GM21447 (cell line): ENCODE results near the gene PTPN21.

Experiments
- ATAC-seq: cut with Tn5 transposase; IDR thresholded peaks from one replicate; pipeline ENCODE4 v1.9.1; 2021; ENCODE audit not compliant: unreplicated experiment

Gene PTPN21

GRCh38 chr14:88554457-88555286 lies at the start of gene PTPN21:
Gene PTPN21, minus strand, starts transcription at chr14:88555007. Its CDS starts 4,590 bp downstream, at chr14:88550417.
- ATAC-seq: peak; percentile 48

- no peak for ATAC-seq
Measured at GRCh38 chr14:88604212-88604611, 49.4 kb upstream of the PTPN21 start.

- ATAC-seq: peak; percentile 95
Measured at GRCh38 chr14:88599761-88600439, 45.1 kb upstream of the PTPN21 start.

- no peak for ATAC-seq
Measured at GRCh38 chr14:88599326-88599725, 44.5 kb upstream of the PTPN21 start.

- ATAC-seq: no peak
Measured at GRCh38 chr14:88598097-88598675, 43.4 kb upstream of the PTPN21 start.

GRCh38 chr14:88597601-88598000 lies 42.8 kb upstream of the PTPN21 start:
- no peak for ATAC-seq

GRCh38 chr14:88597038-88597437 lies 42.2 kb upstream of the PTPN21 start:
- ATAC-seq: no peak

- ATAC-seq: no peak
Measured at GRCh38 chr14:88592031-88592430, 37.2 kb upstream of the PTPN21 start.

- no peak for ATAC-seq
Measured at GRCh38 chr14:88590173-88590572, 35.4 kb upstream of the PTPN21 start.

- no peak for ATAC-seq
Measured at GRCh38 chr14:88588081-88588480, 33.3 kb upstream of the PTPN21 start.

GRCh38 chr14:88584451-88584850 lies 29.6 kb upstream of the PTPN21 start:
- no peak for ATAC-seq

GRCh38 chr14:88576222-88576621 lies 21.4 kb upstream of the PTPN21 start:
- ATAC-seq: no peak

GRCh38 chr14:88572117-88572516 lies 17.3 kb upstream of the PTPN21 start:
- ATAC-seq: no peak

GRCh38 chr14:88568196-88568595 lies 13.4 kb upstream of the PTPN21 start:
- ATAC-seq: no peak

GRCh38 chr14:88565427-88565826 lies 10.6 kb upstream of the PTPN21 start:
- ATAC-seq: no peak

- no peak for ATAC-seq
Measured at GRCh38 chr14:88563845-88564244, 9.0 kb upstream of the PTPN21 start.

- ATAC-seq: peak; percentile 92
Measured at GRCh38 chr14:88562831-88563686, 8.3 kb upstream of the PTPN21 start, which contains the start of gene ZC3H14. Gene ZC3H14, plus strand, starts transcription at chr14:88563037. Its CDS starts 97 bp downstream, at chr14:88563134.

GRCh38 chr14:88562532-88562830 lies 7.7 kb upstream of the PTPN21 start:
- no peak for ATAC-seq

GRCh38 chr14:88559852-88560251 lies 5.0 kb upstream of the PTPN21 start:
- no peak for ATAC-seq

GRCh38 chr14:88556581-88556980 lies 1.8 kb upstream of the PTPN21 start:
- no peak for ATAC-seq

GRCh38 chr14:88553886-88554456 lies 836 bp downstream of the PTPN21 start:
- no peak for ATAC-seq
